ENCODE measurements around the gene RBKS.
"Not testable (repeated sequence)": the region's sequence is repeated elsewhere in the genome, so short reads cannot be mapped to it uniquely, and the experiment has no call there.

The RBKS gene

GRCh38 chr2:27903649-27904404, 13.6 kb upstream of the RBKS start:
- DNase-seq, result no peak

- DNase-seq, result no peak
Observed at GRCh38 chr2:27903018-27903417, 12.8 kb upstream of the RBKS start.

- no peak for DNase-seq
Observed at GRCh38 chr2:27902098-27902497, 11.9 kb upstream of the RBKS start.

- DNase-seq, result peak; percentile 54
Observed at GRCh38 chr2:27901234-27901633, 11.0 kb upstream of the RBKS start.

- DNase-seq, result no peak
Observed at GRCh38 chr2:27897717-27898116, 7.5 kb upstream of the RBKS start.

GRCh38 chr2:27893006-27893405, 2.8 kb upstream of the RBKS start:
- no peak for DNase-seq

GRCh38 chr2:27891673-27892105, 1.5 kb upstream of the RBKS start:
- no peak for DNase-seq

- DNase-seq, result peak; percentile 95
Observed at GRCh38 chr2:27890924-27891672, 911 bp upstream of the RBKS start.

GRCh38 chr2:27889774-27890145, 427 bp downstream of the RBKS start:
- peak; percentile 42 for DNase-seq

- no peak for DNase-seq
Observed at GRCh38 chr2:27888790-27889189, 1.4 kb downstream of the RBKS start.

GRCh38 chr2:27887830-27888229, 2.4 kb downstream of the RBKS start:
- no peak for DNase-seq

- DNase-seq, result no peak
Observed at GRCh38 chr2:27887111-27887510, 3.1 kb downstream of the RBKS start.

- no peak for DNase-seq
Observed at GRCh38 chr2:27886322-27886721, 3.9 kb downstream of the RBKS start.

GRCh38 chr2:27885661-27886060, 4.5 kb downstream of the RBKS start:
- DNase-seq, result no peak

- no peak for DNase-seq
Observed at GRCh38 chr2:27885234-27885633, 5.0 kb downstream of the RBKS start.

- DNase-seq, result no peak
Observed at GRCh38 chr2:27884601-27885000, 5.6 kb downstream of the RBKS start.

- DNase-seq, result not testable (repeated sequence)
Observed at GRCh38 chr2:27882584-27882922, 7.6 kb downstream of the RBKS start.

GRCh38 chr2:27881815-27882583, 8.2 kb downstream of the RBKS start:
- not testable (repeated sequence) for DNase-seq

GRCh38 chr2:27878825-27879224, 11.4 kb downstream of the RBKS start:
- DNase-seq, result no peak

GRCh38 chr2:27875089-27875881, 14.9 kb downstream of the RBKS start:
- no peak for DNase-seq

- DNase-seq, result no peak
Observed at GRCh38 chr2:27873091-27873490, 17.1 kb downstream of the RBKS start.

- no peak for DNase-seq
Observed at GRCh38 chr2:27871802-27872201, 18.4 kb downstream of the RBKS start.

GRCh38 chr2:27870724-27871123, 19.5 kb downstream of the RBKS start:
- DNase-seq, result no peak

All from stimulated activated CD8-positive, alpha-beta memory T cell treated with anti-CD3 and anti-CD28 coated beads, Interleukin-4, amount 100 ng/mL, for 48 hours (primary cell).